HG03108 (cell line): ENCODE data around the gene MGAM2.
"Not testable (repeated sequence)": the region's sequence is repeated elsewhere in the genome, so short reads cannot be mapped to it uniquely, and the experiment has no call there.

Source experiments
- ATAC-seq: cut with Tn5 transposase; IDR thresholded peaks from one replicate; pipeline ENCODE4 v1.9.1; 2021; ENCODE audit warnings: moderate library complexity; ENCODE audit not compliant: unreplicated experiment

The MGAM2 gene

DNA sequence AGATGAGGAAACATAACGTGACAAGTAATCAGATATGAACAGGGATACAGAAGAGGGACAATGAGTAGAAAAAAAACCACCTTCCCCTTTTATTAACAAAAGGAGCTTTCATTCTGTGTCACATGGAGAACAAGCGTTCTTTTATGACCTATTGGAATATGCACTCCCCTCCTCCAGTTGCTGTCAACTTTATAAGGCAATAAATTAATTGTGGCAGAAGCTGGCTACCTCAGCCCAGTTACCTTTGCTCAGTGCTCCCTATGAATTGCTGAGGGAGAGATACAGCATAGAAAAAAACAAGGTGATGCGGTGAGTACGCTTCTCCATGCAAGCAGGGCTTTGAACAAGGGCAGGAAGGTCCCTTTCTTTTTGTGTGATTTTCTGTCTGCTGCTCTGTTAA lies at the start of gene MGAM2:
TSS of gene MGAM2 (plus strand) at position 220 of the 400 bp plus-strand sequence. CDS start 5,156 bp downstream, outside the sequence.
- ATAC-seq: no peak

DNA sequence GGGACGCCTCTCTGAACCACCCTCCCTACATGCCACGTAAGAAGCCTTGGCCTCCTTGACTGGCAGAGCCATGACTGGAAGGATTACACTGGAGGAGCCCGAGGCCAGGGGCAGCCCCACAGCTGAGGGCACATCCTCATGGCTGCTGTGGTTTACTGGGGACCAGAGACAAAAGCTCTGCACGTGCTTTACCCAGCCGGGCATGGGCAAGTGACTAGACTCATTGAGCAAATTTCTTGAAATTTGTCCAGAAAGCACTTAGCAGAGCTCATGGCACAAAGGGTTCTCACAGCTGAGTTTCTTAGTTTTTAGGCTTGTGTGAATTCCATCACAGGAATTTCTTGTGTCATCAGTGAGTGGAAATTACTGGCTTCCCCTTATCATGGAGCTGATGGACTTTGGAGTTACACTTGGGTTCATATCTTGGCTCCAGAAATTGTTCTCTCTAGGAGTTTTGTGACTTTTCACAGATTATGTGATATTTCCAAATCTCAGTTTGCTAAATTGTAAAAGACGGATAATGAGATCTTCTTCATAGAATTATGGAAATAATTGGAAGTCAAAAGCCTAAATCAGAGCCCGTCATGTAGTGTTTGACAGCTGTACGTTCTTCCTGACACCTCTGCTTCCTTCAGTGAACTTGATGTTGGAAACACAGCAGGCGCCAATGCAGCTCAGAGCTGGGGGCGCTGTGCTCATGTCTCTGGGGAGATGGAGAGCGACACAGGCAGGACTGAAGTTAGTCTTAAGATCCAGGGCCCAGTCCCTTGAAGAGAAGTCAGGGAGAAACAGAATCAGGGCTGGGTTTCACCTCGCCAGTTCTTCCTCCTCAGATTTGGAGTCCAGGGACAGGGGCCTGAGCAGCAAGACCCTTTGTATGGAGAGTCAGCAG lies 47.7 kb upstream of the MGAM2 start:
- no peak for ATAC-seq

- no peak for ATAC-seq
These were observed 45.0 kb upstream of the MGAM2 start for GRCh38 chr7:142066536-142066935.

DNA sequence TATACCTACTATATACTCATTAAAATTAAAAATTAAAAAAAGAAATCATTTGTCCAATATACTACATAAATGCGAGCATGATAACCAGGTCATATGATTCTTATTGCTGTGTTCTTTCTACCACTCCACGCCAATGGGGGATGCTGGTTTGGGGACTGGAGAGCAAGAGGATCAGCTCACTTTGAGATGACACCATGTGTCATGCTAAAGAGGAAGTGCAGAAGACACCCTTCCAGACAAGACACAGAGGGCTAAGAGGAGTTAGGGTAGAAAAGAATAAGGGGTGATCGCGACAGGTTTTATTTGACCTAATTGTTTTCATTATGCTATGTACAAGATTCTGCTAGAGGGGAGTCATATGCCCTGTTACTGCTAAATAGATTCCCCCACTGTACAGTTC lies 33.8 kb upstream of the MGAM2 start:
- ATAC-seq: no peak

GRCh38 chr7:142083605-142084004 lies 27.9 kb upstream of the MGAM2 start:
- ATAC-seq: no peak

DNA sequence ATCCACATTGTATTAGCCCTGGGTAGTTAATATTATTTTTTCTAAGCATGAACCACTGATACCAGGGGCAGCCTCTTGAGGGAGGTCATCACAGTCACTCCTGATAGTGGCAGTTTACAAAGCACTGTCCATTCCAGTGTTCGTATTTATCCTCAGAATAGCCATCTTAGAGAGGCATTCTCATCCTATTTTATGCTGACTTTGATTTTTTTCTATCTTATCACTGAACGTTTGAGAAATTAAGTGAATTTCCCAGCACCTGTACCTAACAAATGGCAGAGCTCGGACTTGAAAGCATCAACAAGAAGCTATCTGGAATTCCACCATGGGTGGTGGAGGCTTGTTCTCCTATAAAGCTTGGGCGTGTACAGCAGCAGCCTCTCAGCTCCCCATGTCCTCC lies 26.1 kb upstream of the MGAM2 start:
- ATAC-seq: no peak

DNA sequence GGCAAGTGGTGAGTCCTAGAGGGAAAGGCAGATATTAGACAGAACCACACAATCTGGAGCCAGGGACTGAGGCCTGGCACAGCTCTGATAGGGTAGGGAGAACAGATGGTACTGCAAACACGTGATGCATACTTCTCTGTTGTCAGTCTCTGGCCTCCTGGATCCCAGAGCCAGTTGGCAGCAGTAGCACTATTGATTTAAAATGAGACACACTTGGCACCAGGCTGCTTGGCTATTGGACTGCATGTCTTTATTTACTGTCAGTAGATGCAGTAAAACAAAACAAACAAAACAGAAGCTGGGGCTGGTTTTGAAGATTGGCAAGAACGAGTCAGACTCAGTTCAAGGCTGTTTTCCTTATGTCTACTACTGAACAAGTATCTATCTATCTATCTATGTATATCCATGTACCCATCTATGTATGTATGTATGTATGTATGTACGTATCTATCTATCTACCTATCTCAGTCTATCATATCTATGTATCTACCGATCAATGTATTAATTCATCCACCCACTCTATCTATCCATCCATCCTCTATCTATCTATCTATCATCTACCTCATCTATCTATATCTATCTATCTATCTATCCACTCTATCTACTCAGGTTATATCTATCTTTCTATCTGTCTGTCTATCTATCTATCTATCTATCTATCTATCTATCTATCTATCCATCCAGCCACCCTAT lies 23.4 kb upstream of the MGAM2 start:
- no peak for ATAC-seq

- no peak for ATAC-seq
These were observed 22.5 kb upstream of the MGAM2 start for GRCh38 chr7:142089035-142089434.

DNA sequence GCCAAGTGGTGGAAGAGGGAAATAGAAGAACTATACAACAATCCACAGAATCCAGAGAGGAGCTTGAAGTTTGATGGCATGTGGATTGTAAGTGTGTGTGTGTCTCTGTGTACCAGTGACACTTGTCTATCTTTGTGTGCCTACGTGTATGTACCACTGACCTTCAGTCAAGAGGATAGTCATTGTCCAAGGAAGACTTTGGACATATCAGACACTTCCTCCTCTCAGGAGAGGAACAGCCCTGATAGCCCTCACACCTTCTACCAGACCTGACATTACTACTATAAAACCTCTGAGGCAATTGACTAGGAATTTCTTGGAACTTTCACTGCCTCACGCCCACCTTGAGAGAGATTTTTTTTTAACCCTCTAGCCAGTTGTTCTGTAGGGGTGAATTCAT lies 19.6 kb upstream of the MGAM2 start:
- ATAC-seq: no peak

GRCh38 chr7:142094861-142095260 lies 16.7 kb upstream of the MGAM2 start:
- ATAC-seq: no peak

- no peak for ATAC-seq
These were observed 13.9 kb upstream of the MGAM2 start for GRCh38 chr7:142097571-142097970.

GRCh38 chr7:142098004-142098403 lies 13.5 kb upstream of the MGAM2 start:
- no peak for ATAC-seq

GRCh38 chr7:142099347-142099746 lies 12.2 kb upstream of the MGAM2 start:
- not testable (repeated sequence) for ATAC-seq

DNA sequence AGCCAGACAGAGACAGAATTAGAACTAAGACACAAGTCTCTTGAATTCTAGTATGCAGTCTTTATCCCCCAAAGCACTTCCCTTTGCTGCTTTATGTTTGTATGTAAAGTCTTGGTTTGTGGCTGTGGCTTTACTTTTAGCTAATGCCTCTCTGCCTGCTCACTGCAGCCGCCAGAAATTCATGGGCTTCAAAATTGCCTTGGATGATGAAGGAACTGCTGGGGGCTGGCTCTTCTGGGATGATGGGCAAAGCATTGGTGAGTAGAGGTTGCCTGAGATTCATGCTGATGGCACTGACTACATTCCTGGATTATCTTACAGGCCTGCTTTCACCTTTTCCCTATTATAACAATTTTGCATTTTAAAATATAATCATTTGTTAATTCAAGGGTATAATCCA lies 10.9 kb upstream of the MGAM2 start:
- no peak for ATAC-seq

- not testable (repeated sequence) for ATAC-seq
These were observed 9.7 kb upstream of the MGAM2 start for GRCh38 chr7:142101794-142102193.

DNA sequence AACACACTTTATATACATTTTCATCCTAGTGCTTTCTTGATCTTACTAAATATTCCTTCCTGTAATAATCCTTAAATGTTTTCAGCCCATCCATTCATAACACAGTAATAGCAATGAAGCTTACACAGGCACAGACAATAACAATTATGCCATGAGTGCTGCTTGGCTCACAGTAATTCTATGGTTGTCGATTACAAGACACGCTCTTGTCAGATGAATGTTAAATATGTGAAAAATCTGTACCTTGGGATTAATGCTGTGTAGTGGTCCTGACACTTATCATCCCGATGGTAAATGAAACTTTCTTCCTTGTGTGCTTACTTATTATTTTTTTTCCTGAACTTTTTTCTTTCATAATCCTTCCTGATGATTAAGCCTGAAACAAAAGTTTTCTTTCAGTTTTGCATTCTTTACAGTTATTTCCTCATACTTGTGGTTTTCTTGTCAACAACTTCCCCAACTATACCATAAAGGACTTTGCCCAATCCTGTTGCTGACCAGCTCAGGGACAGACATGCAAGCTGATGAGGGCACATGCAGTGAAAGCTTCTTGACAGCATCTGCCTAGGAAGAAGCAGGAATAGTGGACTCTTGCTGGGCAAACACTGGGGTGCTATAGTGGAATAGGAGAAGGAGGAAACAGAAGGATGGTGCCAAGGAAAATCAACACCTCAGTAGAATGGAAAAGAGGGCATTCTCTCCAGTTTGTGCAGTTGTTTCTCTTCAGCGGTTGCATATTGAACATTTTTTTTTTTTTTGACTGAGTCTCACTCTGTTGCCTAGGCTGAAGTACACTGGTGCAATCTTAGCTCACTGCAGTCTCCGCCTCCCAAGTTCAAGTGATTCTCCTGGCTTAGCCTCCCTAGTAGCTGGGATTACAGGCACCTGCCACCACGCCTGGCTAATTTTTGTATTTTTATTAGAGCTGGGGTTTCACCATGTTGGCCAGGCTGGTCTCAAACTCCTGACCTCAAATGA lies 6.7 kb upstream of the MGAM2 start:
- no peak for ATAC-seq

- no peak for ATAC-seq
These were observed 2.6 kb upstream of the MGAM2 start for GRCh38 chr7:142108728-142109505.

- ATAC-seq: no peak
These were observed 1.4 kb upstream of the MGAM2 start for GRCh38 chr7:142110098-142110497.

- no peak for ATAC-seq
These were observed 880 bp upstream of the MGAM2 start for GRCh38 chr7:142110638-142111037.

- no peak for ATAC-seq
These were observed 568 bp downstream of the MGAM2 start for GRCh38 chr7:142112086-142112485.
